ENCODE data around the gene PRR5L. TPM values are rescaled to one million over a fixed set of nuclear protein-coding genes. Genes with fewer than 3 reads are reported as not detected.
"Not testable (repeated sequence)": the region's sequence is repeated elsewhere in the genome, so short reads cannot be mapped to it uniquely, and the experiment has no call there.

The PRR5L gene
- total RNA-seq, 1 donor = 19.5 TPM

DNA sequence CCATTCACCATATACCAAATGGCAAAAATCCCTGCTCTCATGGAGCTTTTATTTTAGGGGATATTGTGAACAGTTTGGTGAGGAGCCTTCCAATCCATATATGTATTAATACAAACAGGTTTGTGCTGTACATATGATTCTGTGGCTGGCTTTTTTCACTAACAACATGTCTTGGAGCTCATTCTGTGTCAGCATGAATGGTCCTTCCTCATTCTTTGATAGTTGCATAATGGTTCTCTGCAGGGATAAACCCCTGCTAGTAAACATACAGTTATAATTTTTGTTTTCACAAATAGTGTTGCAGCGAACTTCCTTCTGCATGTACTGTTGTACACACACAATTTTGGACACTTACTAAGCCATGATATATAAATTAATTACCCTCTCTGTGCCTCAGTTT lies 8.3 kb downstream of the PRR5L start:
- H3K4me3 ChIP-seq (ENCODE audit: low read length) = no peak overlapping the region
- no peaks in the 10 kb centered on the region for H3K27me3 ChIP-seq (ENCODE audit: insufficient read depth, low read length)
- H3K4me1 ChIP-seq (ENCODE audit: insufficient read depth, low read length) = peaks cover 9% of the 10 kb centered on the region
- no peaks in the 10 kb centered on the region for H3K9me3 ChIP-seq (ENCODE audit: low read depth, low read length)

DNA sequence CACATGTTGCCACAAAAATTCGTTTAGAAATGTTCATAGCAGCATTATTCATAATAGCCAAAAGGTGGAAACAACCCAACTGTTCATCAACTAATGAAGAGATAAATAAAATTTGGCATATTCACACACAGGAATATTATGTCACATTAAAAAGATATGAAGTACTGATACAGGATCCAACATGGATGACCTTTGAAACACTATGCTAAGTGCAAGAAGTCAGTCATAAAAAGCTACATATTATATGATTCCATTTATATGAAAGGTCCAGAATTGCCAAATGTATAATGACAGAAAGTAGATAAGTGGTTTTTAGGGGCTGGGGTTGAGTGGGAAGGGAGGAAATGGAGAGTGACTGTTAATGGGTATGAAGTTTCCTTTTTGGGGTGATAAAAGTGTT lies 9.0 kb downstream of the PRR5L start:
- no peaks in the 10 kb centered on the region for H3K9me3 ChIP-seq (ENCODE audit: low read depth, low read length)
- no peak overlapping the region for H3K4me3 ChIP-seq (ENCODE audit: low read length)
- H3K4me1 ChIP-seq (ENCODE audit: insufficient read depth, low read length) = peaks cover 9% of the 10 kb centered on the region
- no peaks in the 10 kb centered on the region for H3K27me3 ChIP-seq (ENCODE audit: insufficient read depth, low read length)

DNA sequence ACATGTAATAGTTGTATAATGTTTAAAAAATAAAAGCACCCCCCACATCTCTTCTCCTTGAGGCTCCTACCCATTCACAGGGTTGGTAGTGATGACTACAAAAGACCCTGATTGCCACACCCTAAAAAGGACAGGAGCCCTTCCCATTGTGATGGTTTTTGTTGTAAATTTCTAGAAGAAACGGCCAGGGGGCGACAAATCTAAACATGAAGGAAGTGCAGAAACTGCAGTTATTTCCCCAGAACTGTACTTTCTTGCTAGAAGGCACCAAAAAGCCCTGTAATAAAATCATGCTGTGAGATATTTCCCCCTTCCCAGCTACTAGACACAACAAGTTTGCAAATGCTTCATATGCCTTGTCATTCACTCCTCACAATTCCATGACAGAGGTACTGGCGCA lies 10.8 kb downstream of the PRR5L start:
- peaks cover 9% of the 10 kb centered on the region for H3K4me1 ChIP-seq (ENCODE audit: insufficient read depth, low read length)
- no peaks in the 10 kb centered on the region for H3K9me3 ChIP-seq (ENCODE audit: low read depth, low read length)
- no peaks in the 10 kb centered on the region for H3K27me3 ChIP-seq (ENCODE audit: insufficient read depth, low read length)
- H3K4me3 ChIP-seq (ENCODE audit: low read length) = no peak overlapping the region

DNA sequence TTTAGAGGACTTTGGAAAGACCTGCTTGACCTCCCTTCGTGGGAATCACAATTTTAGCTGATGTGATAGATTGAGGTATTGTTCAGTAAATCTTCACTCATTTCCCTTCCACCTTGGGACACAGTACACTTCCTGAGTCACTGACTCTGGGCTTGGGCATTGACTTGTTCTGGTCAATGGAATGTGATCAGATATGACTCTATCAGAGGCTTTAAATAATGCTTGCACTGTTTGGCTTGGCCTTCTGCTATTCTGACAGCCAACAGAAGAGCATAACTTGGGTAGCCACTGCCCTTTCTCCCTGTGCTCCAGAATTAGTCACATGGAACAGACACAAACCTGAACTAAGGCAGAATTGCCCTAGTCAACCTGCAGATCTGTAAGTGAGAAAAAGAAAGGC lies 12.5 kb downstream of the PRR5L start:
- Histone ChIP-seq H3K4me1 (ENCODE audit: insufficient read depth, low read length) (peaks cover 9% of the 10 kb centered on the region), H3K9me3 (ENCODE audit: low read depth, low read length) (no peaks in the 10 kb centered on the region), H3K4me3 (ENCODE audit: low read length) (no peak overlapping the region), H3K27me3 (ENCODE audit: insufficient read depth, low read length) (peaks cover under 1% of the 10 kb centered on the region)

DNA sequence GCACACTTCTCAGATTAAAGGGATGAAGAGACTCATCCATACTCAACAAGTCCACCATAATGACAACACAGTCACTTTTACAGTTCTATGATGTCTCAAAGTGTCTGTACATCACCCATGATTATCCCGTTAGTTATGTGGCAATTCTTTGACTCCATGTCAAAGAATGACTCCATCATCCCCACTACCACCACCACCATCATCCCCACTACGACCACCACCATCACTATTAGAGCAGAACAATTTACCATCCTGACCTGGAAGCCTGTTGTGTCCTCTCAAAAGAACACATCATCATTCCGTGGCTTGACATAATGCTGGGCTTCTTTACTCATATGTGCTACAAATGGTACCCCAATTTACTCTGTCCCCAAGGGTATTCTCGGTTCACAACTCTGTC lies 13.7 kb downstream of the PRR5L start:
- Histone ChIP-seq H3K27me3 (ENCODE audit: insufficient read depth, low read length) (peaks cover 3% of the 10 kb centered on the region), H3K9me3 (ENCODE audit: low read depth, low read length) (no peaks in the 10 kb centered on the region), H3K4me3 (ENCODE audit: low read length) (no peak overlapping the region), H3K4me1 (ENCODE audit: insufficient read depth, low read length) (peaks cover 3% of the 10 kb centered on the region)

DNA sequence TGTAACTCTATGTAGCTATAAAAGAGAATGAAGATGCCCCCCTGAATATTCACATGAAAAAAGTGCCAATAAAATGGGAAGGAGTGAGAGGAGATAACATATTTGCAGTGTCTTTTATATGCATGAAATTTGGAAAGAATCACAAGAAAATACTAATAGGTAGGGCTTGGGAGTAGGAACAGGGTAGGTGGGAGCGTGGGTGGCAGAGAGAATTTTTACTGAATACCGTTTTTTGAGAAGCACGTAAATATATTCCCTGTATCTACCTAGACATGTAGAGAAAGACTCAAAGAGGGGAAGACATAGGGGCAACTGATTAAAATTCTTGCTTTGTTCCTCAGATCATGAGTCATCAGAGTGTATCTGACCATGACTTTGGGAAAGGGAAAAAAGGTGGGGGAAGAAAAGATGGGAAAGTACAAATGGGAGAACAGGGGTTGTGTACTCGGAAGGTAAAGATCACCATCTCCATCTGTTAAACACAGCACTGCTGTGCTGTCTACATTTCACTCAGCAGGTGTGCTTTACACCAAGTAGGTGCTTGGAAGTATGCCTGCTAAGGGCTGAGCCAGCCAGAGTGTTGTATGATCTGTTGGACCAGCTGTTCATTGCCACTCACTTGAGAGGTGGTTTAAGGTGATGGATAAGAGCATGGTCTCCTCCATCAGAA lies 16.0 kb downstream of the PRR5L start:
- Histone ChIP-seq H3K9me3 (ENCODE audit: low read depth, low read length) (no peaks in the 10 kb centered on the region), H3K4me3 (ENCODE audit: low read length) (no peak overlapping the region), H3K27me3 (ENCODE audit: insufficient read depth, low read length) (peaks cover 3% of the 10 kb centered on the region), H3K4me1 (ENCODE audit: insufficient read depth, low read length) (no peaks in the 10 kb centered on the region)

DNA sequence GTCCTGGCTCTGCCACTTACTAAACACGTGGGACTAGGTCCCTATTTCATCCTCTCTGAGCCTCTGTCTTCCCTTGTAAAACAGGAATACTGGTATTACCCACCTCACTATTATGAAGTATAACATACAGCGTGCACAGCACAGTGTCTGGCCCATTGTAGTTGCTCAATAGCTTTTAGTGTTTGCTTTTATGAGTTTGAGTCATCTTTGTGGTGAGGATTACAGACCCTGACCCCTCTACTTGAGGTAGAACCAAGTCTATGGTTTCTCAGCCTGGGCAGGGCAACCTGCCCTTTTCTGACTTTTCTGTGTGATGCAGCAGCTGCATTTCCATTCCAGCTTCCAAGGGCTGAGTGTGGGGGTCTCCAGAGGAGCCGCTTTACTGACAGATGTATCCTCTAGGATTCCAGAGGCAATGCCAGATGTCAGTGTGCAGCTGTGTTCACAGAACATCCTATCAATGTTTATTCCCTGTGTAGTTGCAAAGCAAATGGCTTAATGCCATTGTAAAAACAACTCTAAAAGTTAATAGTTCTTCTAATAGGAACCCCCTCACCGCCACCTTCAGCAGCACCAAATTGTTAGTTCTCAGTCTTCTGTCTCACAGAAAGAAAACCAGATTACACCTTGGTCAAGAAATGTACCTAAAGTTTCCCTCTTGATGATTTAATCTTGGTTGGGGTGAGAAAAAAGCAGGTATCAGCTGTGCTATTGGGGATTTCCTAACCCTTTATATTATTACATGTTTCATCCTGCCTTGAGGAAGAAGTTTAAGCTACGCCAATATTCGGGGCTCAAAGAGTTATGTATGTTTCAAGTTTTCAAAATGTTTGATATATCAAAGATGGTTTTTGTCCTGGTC lies 16.8 kb downstream of the PRR5L start:
- no peaks in the 10 kb centered on the region for H3K9me3 ChIP-seq (ENCODE audit: low read depth, low read length)
- H3K27me3 ChIP-seq (ENCODE audit: insufficient read depth, low read length) = peaks cover 3% of the 10 kb centered on the region
- no peaks in the 10 kb centered on the region for H3K4me1 ChIP-seq (ENCODE audit: insufficient read depth, low read length)
- no peak overlapping the region for H3K4me3 ChIP-seq (ENCODE audit: low read length)

DNA sequence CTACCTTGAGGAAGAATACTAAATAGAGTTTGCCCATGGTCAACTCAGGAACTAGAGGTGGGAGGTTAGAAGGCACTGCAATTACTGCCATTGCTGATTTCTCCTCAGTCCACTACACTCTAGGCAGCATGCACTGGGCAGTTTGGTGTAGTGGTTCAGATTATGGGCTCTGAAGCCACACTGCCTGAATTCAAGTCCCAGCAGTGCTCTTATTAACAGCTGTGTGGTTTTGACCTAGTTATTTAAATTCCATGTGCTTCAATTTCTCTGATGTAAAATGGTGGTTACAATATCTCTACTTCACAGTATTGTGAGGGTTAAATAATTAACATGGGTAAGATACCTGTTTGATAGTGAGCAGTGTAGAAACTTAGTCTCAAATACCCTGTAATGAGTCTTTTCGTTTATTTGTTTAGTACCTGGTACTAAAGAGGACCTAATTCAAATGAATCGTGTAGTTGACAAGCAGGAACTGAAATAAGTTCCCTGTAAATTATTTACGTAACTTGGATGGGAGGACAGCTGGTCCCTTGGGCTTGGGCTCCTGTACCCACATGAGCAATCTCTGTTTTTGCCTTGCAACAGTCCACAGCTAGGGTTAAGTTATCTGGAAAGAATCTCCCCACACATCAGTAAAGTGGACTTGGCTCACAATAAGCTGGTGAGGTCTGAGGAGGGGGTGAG lies 17.8 kb downstream of the PRR5L start:
- Histone ChIP-seq H3K27me3 (ENCODE audit: insufficient read depth, low read length) (peaks cover 3% of the 10 kb centered on the region), H3K4me1 (ENCODE audit: insufficient read depth, low read length) (no peaks in the 10 kb centered on the region), H3K4me3 (ENCODE audit: low read length) (no peak overlapping the region), H3K9me3 (ENCODE audit: low read depth, low read length) (no peaks in the 10 kb centered on the region)

DNA sequence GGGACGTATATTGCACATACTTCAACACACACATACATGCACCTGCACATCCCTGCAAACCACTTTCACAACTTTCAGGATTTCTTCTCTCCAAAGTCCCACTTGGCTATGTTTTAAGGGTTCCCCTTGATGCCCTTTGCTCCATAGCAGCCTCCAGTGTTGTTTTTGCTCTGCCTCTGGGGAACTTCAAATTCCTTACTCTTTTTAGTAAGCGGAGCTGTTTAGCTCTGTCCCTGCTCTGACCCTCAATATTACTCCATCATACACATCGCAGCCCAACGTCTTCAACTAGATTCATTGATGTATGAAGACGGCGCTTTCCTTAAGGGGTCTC lies 18.3 kb downstream of the PRR5L start:
- H3K4me1 ChIP-seq (ENCODE audit: insufficient read depth, low read length) = no peaks in the 10 kb centered on the region
- no peak overlapping the region for H3K4me3 ChIP-seq (ENCODE audit: low read length)
- H3K9me3 ChIP-seq (ENCODE audit: low read depth, low read length) = no peaks in the 10 kb centered on the region
- peaks cover 3% of the 10 kb centered on the region for H3K27me3 ChIP-seq (ENCODE audit: insufficient read depth, low read length)

DNA sequence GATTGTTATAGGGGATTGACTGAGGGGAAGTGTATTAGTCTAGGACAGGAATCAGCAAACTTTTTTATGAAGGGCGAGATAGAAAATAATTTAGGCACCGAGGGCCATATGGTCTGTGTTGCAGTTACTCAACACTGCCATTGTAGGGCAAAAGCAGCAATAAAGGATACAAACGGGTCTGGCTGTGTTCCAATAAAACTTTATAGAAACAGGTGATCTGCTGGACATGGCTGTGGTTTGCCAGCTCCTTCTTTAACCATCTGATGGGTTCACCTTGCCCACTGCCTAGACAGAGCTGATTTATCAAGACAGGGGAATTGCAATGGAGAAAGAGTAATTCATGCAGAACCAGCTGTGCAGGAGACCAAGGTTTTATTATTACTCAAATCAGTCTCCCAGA lies 20.0 kb downstream of the PRR5L start:
- no peaks in the 10 kb centered on the region for H3K9me3 ChIP-seq (ENCODE audit: low read depth, low read length)
- no peak overlapping the region for H3K4me3 ChIP-seq (ENCODE audit: low read length)
- peaks cover 3% of the 10 kb centered on the region for H3K27me3 ChIP-seq (ENCODE audit: insufficient read depth, low read length)
- no peaks in the 10 kb centered on the region for H3K4me1 ChIP-seq (ENCODE audit: insufficient read depth, low read length)

DNA sequence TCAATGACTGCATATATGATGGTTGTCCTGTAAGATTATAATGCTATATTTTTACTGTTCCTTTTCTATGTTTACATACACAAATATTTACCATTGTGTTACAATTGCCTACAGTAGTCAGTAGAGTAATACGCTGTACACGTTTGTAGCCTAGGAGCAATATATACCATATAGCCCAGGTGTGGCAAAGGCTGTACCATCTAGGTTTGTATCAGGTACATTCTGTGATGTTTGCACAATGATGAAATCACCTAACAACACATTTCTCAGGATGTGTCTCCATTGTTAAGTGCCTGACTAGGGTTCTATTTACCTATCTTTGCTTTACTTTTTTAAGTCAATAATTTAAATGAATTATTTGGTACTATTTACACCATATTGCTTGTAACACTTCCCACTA lies 21.9 kb downstream of the PRR5L start:
- H3K4me1 ChIP-seq (ENCODE audit: insufficient read depth, low read length) = no peaks in the 10 kb centered on the region
- H3K27me3 ChIP-seq (ENCODE audit: insufficient read depth, low read length) = peaks cover 3% of the 10 kb centered on the region
- H3K4me3 ChIP-seq (ENCODE audit: low read length) = no peak overlapping the region
- no peaks in the 10 kb centered on the region for H3K9me3 ChIP-seq (ENCODE audit: low read depth, low read length)

DNA sequence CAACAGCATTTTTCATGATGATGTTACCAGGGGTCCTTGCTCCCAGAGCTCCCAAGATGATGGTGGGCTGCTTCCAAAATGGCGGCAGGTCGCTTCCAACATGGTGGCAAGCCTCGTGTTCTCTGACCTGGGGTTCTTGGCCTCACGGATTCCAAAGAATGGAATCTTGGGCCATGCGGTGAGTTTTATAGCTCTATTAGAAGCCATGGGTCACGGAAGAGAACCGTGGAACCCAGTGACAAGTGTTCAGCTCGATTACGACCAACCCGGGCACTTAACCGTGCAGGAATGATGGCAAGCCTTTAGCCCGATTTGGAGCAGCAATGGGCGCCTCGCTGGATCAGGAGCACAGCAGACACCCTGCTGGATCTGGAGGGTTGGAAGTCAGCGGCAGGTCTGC lies 28.9 kb downstream of the PRR5L start:
- H3K9me3 ChIP-seq (ENCODE audit: low read depth, low read length); H3K27me3 ChIP-seq (ENCODE audit: insufficient read depth, low read length); H3K4me1 ChIP-seq (ENCODE audit: insufficient read depth, low read length); H3K4me3 ChIP-seq (ENCODE audit: low read length): not testable (repeated sequence)

DNA sequence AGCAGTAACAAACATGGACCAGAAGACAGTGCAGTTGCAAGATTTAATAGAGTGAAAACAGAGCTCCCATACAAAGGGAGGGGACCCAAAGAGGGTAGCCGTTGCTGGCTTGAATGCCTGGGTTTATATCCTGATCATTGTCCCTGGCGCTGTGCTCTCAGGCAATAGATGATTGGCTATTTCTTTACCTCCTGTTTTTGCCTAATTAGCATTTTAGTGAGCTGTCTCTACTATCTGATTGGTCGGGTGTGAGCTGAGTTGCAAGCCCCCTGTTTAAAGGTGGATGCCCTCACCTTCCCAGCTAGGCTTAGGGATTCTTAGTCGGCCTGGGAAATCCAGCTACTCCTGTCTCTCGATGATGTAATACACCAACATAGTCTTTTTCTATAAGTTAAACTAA lies 29.3 kb downstream of the PRR5L start:
- H3K27me3 ChIP-seq (ENCODE audit: insufficient read depth, low read length) = not testable (repeated sequence)

DNA sequence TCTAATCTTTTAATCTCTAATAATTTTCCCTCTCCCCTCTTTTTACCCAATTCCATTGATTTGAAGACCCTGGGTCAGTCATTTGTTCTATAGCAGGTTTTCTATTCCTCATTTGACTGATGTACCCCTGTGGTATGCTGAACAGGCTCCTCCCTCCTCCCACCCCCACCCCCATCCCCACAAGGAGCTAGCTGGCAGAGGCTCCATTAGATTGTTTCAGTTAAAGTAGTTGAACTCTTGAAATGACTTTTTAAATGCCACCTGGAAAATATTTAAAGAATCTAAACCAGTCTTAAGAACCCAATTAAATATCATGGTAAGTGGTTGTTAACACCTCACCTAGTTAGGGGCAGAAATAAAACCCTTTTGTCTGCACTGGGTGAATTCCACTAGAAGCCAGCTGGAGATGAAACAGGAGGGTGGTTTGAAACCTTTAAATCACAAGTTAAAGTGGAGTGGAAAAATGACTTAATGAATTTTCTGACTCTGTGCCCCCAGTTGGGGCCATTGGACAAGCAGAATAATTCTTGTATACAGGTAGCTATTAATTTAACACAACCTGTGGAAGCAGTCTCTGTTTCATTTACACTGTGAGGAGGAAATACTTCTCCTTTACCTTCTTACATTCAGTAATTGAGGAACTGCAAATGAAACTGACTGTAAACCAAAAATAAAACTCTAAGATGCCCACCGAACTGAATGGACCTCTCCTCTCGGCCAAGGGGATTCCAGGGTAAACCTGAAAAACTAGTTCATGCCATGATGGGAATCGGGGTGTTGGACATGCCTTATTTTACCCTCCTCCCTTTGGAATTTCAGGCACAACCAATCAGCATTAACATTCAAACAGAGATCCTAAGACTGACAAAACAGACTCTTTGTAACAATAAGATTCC lies 30.7 kb downstream of the PRR5L start:
- H3K9me3 ChIP-seq (ENCODE audit: low read depth, low read length) = no peaks in the 10 kb centered on the region
- no peak overlapping the region for H3K4me3 ChIP-seq (ENCODE audit: low read length)
- no peaks in the 10 kb centered on the region for H3K27me3 ChIP-seq (ENCODE audit: insufficient read depth, low read length)
- H3K4me1 ChIP-seq (ENCODE audit: insufficient read depth, low read length) = peaks cover 6% of the 10 kb centered on the region

More for the DNA sequence above, 29.3 kb downstream of the PRR5L start:
- not testable (repeated sequence) for H3K4me3 ChIP-seq (ENCODE audit: low read length); H3K9me3 ChIP-seq (ENCODE audit: low read depth, low read length); H3K4me1 ChIP-seq (ENCODE audit: insufficient read depth, low read length)

All from mononuclear cell (primary cell).